IPS-18c (cell line): Measurements from ENCODE around the gene ANKH.
"Not testable (repeated sequence)": the region's sequence is repeated elsewhere in the genome, so short reads cannot be mapped to it uniquely, and the experiment has no call there.

ENCODE experiments used
- H3K4me3 ChIP-seq: 2 replicates; pipeline ENCODE4 v1.7.0; 2013; ENCODE audit warnings: low read depth, mild to moderate bottlenecking, low read length, moderate library complexity; ENCODE audit not compliant: insufficient read depth
- H3K9me3 ChIP-seq: one replicate; pipeline ENCODE4 v1.6.1; 2013; ENCODE audit warnings: mild to moderate bottlenecking, low read length, moderate library complexity; ENCODE audit not compliant: control insufficient read depth, insufficient read depth

The ANKH gene

DNA sequence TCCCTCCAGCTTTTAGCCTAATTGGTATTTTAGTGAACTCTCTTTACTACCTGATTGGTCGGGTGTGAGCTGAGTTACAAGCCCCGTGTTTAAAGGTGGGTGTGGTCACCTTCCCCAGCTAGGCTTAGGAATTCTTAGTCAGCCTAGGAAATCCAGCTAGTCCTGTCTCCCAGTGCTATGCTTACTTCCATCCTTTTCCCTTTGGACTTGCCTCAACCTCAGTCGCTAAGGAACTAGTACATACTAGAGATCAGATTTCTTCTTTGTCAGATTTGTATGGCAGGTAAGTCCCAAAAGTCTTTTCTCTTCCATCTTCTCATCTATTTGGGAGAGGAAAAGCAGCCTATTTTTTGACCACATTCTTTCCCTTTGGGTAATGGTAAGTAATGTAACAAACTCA, 22.6 kb downstream of the ANKH start:
- H3K4me3 ChIP-seq, H3K9me3 ChIP-seq: not testable (repeated sequence)

DNA sequence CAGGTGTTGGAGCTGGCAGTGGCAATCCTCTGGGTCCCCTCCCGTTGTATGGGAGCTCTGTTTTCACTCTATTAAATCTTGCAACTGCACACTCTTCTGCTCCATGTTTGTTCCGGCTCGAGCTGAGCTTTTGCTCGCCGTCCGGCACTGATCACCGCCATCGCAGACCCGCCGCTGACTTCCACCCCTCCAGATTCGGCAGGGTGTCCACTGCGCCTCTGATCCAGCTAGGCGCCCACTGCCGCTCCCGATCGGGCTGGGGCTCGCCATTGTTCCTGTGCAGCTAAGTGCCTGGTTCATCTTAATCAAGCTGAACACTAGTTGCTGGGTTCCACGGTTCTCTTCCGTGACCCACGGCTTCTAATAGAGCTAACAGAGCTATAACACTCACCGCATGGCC, 23.2 kb downstream of the ANKH start:
- Histone ChIP-seq H3K4me3 (no peak overlapping the region), H3K9me3 (no peaks in the 10 kb centered on the region)

DNA sequence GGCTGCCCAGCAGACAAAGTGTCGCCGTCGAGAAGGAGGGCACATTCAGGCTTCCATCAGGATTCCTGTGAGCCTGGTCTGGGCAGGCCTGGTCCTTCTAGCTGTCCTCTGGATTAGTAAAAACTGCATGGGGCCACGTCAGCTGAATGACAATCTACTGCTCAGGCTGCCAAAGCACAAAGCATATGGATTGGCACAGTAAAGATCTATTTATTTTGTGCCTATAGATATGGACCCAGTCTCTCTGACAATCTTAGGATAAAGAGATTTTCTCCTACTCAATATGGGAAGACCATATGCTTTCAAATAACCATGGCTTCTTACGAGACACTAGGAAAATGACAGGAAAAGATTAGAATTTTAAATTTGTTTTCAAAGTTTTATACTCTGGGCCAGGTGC, 24.1 kb downstream of the ANKH start:
- H3K9me3 ChIP-seq: no peaks in the 10 kb centered on the region
- no peak overlapping the region for H3K4me3 ChIP-seq

DNA sequence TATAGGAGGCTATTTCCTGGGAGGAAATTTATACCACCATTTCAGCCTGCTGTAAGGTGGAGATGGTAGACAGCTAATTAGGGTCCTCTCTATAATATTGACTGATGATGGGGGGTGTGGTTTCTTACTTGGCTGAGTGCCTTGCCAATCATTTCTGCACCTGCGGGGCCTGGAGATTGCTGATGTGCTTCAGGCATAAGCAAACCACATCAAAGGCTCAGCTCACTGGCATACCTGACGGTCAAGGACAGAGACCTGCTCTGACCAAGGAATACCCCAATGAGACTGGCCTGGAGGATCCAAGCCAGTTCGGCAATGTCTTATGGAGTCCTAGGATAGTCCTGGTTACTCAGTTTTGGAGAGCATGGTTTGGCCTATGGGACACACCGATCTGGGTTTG, 29.5 kb downstream of the ANKH start:
- H3K4me3 ChIP-seq: no peak overlapping the region

DNA sequence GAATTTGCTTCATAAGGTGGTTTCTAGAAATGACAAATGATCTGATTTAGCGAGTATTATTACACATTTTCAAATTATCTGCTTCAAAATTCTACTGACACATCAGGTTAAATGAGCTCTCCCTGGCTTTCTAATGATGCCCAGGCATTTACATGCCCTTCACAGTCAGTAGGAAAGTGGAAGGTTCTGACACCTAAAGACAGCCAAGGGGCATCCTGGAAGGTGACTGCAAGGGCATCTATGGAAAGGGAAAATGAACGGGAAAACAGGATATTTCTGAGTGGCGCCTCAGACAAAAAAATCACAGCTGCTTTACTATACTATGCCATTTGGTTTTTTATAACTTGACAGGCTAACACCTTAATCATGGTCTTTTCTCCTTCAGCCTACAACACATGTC, 31.0 kb downstream of the ANKH start:
- no peak overlapping the region for H3K4me3 ChIP-seq
- no peaks in the 10 kb centered on the region for H3K9me3 ChIP-seq

More for the DNA sequence above, 29.5 kb downstream of the ANKH start:
- H3K9me3 ChIP-seq: no peaks in the 10 kb centered on the region

DNA sequence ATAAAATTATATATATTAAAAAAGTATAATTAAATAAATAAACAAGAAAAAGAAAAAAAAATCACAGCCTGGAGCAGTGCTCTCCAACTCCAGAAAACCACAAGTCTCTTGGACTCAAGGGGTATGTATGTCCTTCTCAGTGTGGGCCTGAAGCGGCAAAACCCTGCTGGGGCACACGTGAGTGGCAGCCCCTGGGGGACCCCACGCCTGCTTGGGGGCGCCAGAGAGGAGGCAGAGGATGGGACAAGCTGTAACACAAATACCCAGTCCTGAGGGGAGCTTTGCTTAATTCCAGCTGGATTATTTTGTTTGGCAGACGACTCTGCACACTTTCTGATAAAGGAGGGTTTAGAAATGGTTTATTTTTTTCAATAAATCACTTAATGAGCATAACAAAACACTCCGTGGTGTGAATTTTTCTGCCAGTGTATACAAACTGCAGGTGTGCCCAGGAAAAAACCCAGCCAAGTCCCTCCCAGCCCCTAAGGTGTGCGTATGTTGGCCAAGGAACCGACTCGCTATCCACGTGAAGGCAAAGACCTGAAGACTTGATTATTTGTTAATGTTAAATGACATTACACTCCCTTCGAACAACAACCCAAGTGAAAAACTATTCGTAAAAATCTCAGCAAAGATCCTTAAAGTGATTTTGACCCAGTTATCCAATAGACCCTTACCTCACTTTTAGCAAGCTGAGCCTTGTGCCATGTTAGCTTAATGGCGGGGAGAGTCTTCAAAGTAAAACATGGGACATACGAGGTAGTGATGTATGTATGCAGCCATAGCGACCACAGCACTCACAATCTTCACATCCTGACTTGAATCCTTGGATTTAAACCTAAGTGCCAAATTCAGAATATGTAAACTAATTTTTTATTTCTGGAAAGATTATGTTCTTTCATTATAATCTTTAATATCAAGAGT, 32.9 kb downstream of the ANKH start:
- no peak overlapping the region for H3K4me3 ChIP-seq
- H3K9me3 ChIP-seq: no peaks in the 10 kb centered on the region

DNA sequence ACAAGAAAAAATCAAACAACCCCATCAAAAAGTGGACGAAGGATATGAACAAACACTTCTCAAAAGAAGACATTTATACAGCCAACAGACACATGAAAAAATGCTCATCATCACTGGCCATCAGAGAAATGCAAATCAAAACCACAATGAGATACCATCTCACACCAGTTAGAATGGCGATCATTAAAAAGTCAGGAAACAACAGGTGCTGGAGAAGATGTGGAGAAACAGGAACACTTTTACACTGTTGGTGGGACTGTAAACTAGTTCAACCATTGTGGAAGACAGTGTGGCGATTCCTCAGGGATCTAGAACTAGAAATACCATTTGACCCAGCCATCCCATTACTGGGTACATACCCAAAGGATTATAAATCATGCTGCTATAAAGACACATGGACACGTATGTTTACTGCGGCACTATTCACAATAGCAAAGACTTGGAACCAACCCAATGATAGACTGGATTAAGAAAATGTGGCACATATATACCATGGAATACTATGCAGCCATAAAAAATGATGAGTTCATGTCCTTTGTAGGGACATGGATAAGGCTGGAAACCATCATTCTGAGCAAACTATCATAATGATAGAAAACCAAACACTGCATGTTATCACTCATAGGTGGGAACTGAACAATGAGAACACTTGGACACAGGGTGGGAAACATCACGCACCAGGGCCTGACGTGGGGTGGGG, 34.0 kb downstream of the ANKH start:
- H3K9me3 ChIP-seq, H3K4me3 ChIP-seq: not testable (repeated sequence)

DNA sequence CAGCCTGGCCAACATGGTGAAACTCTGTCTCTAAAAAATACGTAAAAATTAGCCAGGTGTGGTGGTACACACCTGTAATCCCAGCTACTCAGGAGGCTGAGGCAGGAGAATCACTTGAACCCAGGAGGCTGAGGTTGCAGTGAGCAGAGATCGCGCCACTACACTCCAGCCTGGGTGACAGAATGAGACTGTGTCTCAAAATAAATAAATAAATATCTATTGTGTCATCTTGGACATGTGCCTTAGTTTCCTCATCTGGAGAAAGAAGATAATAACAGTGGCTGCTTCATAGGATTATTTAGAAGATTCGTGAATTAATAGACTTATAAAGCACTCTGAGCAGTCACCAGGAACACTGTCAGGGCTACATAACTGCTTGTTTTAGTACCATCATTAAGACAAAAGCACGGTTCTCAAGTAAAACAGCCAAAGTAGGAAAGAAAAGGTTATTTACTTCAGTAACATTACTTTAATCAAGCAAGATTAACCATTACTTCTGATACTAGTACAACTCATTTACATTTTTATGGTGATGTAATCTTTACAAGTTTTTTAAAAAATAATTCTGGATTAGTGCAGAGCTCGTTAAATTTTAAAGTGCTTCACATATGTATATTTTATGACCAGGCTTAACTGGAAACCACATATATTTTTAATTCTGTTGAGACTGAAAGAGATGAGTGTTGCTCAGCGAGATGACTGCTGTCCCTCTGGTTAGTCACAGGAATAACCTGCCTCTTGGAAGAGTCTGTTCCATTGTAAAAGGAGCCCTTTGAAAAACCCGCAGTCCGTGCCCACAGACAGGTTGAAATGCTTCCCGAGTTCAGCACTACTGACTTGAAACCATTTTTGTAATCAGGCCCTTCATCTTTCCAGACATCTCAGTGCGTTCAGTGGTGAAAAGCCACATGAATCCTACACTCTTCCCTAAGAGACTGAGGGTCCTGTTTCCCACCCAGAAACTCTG, 36.7 kb downstream of the ANKH start:
- Histone ChIP-seq H3K4me3 (no peak overlapping the region), H3K9me3 (no peaks in the 10 kb centered on the region)

DNA sequence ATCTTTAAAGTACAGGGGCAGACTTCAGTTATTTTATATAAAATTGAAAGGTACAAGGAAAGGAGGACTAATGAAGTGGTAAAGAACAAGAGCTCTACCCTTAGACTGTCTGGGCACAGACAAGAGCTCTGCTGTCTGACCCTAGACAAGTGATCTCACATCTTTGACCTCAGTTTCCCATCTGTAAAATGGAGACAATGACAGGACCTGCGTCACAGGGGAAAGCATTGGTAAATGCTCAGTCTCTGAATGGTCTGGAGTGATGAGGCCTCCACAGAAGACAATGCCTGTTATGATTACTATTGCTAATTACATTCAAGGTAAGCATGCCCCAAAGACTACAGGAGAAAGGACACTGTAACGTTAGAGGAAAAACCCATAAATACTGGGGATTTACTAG, 37.5 kb downstream of the ANKH start:
- H3K9me3 ChIP-seq: no peaks in the 10 kb centered on the region
- H3K4me3 ChIP-seq: no peak overlapping the region

DNA sequence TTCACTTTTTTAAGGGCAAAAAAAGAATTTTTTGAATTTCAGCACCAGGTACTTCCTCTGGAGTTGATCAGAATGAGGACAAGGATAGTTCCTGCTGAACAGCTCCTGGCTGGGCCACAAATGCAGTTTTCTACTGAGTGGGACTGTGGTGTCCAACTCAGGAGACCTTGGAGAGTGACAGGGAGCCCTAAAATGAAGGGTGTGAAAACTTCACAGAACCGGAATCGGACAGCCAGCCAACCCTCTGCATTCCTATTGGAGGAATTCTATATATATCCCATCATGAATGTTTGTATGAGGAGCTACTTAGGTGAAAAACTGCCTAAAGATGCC, 40.6 kb downstream of the ANKH start:
- no peak overlapping the region for H3K4me3 ChIP-seq
- no peaks in the 10 kb centered on the region for H3K9me3 ChIP-seq

DNA sequence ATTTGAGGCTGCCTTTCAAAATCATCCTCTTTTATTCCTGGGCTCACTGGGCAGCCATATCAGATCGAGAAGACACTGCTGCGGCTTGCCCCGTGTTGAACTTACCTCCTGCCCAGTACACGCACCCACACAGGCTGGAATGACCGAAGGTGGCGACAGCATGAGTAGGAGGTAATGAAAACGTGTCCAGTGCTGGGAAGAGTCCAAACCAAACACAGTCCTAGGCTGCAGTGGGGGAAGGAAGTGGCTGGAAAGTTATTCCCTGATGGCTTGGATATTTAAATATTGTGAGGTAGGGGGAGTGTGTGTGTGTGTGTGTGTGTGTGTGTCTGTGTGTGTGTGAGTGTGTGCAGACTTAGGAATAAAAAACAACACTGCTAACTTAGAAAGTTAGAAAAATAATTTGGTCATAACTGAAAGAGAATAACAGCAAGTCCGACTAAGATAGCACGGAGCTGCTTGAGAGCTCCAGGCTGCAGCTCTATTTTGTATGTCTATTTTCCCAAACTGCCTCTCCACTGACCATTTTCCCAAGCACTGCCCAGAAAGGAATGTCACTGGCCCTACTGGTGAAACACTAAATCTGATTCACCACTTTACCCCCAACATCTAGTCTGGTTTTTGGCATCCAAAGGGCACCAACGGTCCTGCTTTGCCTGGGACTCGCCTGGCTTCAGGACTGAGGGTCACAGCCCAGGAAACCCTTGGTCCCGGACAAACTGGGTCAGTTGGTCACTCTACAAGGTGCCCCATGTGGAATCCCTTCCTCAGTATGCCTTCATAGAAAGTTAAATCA, 41.2 kb downstream of the ANKH start:
- H3K9me3 ChIP-seq: no peaks in the 10 kb centered on the region
- H3K4me3 ChIP-seq: no peak overlapping the region

DNA sequence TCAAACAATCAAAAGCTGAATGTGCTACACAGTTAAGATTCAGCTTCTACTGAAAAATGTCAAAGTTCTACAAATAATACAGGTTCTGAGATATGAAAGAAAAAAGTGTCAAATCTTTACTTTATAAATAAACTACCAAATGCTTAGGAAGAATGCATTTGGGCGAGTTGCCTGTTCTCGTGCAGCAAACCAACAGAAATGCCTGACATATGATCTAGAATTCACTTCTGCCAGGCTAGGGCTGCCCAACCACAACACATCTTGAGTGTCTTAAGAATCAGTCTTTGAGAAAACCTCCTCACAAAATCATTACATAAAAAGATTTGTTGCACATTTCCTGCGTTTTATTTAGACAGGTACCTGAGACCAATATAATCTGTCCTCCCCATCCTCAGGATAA, 42.2 kb downstream of the ANKH start:
- Histone ChIP-seq H3K4me3 (no peak overlapping the region), H3K9me3 (no peaks in the 10 kb centered on the region)

DNA sequence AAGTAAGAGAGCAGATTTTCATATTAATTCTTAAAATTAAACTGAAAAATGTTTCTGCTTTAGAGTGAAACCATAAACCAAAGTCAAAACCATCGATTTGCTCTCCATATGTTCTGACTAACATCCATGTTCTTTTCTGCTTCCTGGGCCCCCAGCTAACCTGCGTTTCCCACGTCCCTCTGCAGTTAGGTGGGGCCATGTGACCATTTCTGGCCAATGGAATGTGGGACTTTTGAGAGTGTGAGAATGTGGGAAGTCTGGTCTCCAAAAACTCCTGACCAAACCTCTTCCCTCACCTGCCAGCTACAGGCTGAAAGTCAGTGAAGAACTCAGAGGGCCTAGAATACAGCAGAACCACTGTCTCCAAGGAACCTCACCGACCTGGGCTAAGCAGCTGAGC, 44.9 kb downstream of the ANKH start:
- Histone ChIP-seq H3K4me3 (no peak overlapping the region), H3K9me3 (no peaks in the 10 kb centered on the region)

DNA sequence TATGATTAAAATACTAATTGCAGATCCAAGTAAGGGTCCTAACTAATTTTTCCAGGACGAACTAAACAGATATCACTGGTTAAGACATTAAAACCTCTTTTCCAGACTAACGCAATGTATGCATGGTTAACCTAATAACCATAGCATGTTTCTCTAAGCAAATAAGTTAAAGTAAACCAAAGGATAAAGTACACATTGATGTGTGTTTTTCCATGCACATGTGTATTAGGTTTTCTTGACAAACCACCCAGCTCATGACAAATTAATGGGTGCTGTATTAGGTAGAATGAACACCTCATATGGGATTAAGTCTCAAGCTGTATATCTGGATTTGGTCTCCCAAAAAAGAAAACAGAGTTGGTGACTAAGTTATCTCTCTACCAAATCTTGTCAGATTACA, 45.6 kb downstream of the ANKH start:
- Histone ChIP-seq H3K9me3 (no peaks in the 10 kb centered on the region), H3K4me3 (no peak overlapping the region)

DNA sequence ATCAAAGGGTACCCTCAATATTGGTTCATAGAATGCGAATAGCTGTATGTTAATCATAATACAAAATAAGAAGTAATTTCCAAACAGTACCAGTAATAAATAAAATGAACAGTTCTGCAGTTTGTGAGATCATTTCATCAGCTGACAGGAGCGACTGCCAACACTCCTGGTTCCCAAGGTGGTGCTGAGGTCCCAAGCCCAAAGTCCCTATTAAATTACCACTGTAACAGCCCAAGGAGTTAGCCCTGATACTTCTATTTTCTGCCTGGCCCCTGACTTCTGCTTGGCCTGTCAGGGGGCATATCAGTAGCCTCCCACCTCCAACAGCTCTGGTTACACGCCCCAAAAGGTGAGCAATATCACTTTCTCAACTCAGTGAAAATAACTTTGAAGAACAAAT, 47.1 kb downstream of the ANKH start:
- Histone ChIP-seq H3K9me3 (no peaks in the 10 kb centered on the region), H3K4me3 (no peak overlapping the region)

DNA sequence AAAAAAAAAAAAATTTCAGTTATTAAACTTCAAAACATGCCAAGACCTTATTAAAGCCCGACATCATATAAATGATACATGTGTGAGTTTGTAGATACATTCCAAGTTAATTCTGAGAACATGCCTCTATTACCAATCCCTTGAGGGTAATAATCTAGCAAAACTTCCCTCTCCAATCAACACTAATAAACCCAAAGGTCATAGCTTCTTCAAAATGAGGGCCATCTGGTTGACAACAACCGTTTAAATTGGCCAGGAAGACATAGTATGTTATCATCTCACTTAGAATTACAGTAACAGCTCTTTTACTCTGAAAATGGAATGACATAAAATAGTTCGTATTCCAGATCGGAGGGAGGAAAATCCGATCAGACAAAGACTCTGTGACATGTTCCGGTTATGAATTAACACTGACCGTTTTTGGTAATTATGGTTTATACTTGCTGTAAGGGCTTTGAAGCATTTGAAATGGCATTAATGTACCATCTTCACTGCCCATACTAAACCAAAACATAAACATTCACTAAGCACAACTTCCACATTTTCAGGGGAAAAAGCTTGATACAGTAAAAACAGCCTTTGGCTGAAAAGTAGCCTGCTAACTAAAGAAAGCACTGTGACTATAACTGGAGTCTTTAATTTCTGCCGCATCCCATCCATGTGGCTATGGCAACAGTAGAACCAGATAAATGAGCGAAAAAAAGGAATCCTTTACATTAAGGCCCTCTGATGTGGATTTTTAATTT, 50.3 kb downstream of the ANKH start:
- no peak overlapping the region for H3K4me3 ChIP-seq
- H3K9me3 ChIP-seq: no peaks in the 10 kb centered on the region
